Measurements from ENCODE around the gene MTFMT.
A peak's percentile ranks its signal among the peaks of the same experiment; 100 is the strongest.

The MTFMT gene

DNA sequence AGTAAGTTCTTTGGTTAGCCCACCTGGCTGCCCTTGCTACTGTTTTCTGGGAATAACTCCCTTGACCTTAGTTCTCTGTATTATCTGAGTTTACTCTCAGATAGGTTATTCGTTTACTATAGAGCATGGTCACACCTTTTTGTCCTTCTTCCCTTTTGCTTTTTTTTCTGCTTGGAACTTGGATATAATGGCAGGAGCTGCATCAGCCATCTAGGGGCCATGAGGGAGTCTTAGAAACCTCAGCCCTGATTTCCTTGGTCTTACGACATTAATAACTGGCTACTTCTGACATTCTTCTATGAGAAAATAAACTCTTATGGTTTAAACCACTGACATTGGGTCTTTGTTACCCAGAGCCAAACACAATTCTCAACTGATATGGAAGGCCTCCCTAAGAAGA is 12.3 kb upstream of the MTFMT start:
- Histone ChIP-seq H3K4me1 (ENCODE audit: control insufficient read depth in 5 of 5, insufficient read depth in 5 of 5, low read length in 5 of 5) (peaks cover 0 to 11% (median 0%) of the 10 kb centered on the region in 5 donors), H3K9me3 (ENCODE audit: control insufficient read depth in 5 of 5, low read length in 5 of 5) (no peaks in the 10 kb centered on the region), H3K27ac (ENCODE audit: low read depth, low read length) (no peak overlapping the region), H3K36me3 (ENCODE audit: control insufficient read depth in 5 of 5, insufficient read depth in 5 of 5, low read length in 5 of 5) (no peaks in the 10 kb centered on the region), H3K4me3 (ENCODE audit: low read depth in 1 of 5, low read length in 5 of 5) (no peak overlapping the region), H3K27me3 (ENCODE audit: control insufficient read depth in 5 of 5, insufficient read depth in 4 of 5, low read length in 5 of 5) (peaks cover 0 to 4% (median 0%) of the 10 kb centered on the region in 5 donors), H3K9ac (ENCODE audit: low read length in 5 of 5) (no peak overlapping the region)

DNA sequence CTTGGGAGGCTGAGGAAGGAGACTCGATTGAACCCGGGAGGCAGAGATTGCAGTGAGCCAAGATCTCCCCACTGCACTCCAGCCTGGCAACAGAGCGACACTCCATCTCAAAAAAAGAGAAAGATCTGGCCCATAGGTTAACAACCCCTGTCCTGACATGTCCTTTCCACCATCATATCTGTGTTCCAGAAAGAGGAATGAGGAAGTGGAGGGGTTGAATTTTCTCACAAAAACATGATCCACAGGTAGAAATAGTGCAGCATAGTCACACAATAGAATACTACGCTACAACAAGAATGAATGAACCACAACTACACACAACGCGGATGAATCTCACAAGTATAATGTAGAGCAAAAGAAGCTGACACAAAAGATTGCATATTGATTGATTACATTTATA is 11.0 kb upstream of the MTFMT start:
- peaks cover 0 to 4% (median 0%) of the 10 kb centered on the region in 5 donors for H3K27me3 ChIP-seq (ENCODE audit: control insufficient read depth in 5 of 5, insufficient read depth in 4 of 5, low read length in 5 of 5)
- no peak overlapping the region for H3K27ac ChIP-seq (ENCODE audit: low read depth, low read length)
- peaks cover 0 to 11% (median 0%) of the 10 kb centered on the region in 5 donors for H3K4me1 ChIP-seq (ENCODE audit: control insufficient read depth in 5 of 5, insufficient read depth in 5 of 5, low read length in 5 of 5)
- H3K36me3 ChIP-seq (ENCODE audit: control insufficient read depth in 5 of 5, insufficient read depth in 5 of 5, low read length in 5 of 5) = no peaks in the 10 kb centered on the region
- H3K4me3 ChIP-seq (ENCODE audit: low read depth in 1 of 5, low read length in 5 of 5) = no peak overlapping the region
- no peak overlapping the region for H3K9ac ChIP-seq (ENCODE audit: low read length in 5 of 5)
- H3K9me3 ChIP-seq (ENCODE audit: control insufficient read depth in 5 of 5, low read length in 5 of 5) = no peaks in the 10 kb centered on the region

DNA sequence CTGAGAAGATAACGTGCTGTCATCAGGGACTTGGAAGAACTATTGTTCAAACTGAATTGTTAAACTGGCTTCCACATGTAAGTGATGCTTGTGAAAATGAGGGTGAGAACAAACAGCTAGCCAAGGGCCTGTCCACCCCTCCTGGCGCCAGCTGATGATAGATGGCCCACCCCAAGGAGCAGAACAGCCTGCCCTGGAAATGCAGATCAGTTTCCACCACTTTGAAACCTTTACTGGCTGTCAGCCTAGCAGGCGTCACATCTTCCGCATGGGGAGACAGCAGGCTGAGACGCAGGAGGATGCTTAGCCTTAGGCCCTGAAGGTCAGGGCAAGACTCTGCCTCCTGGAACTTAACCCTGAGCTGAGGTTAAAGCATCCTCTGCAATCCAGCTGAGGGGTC is 9.4 kb upstream of the MTFMT start:
- H3K9me3 ChIP-seq (ENCODE audit: control insufficient read depth in 5 of 5, low read length in 5 of 5) = no peaks in the 10 kb centered on the region
- peaks cover 0 to 4% (median 0%) of the 10 kb centered on the region in 5 donors for H3K27me3 ChIP-seq (ENCODE audit: control insufficient read depth in 5 of 5, insufficient read depth in 4 of 5, low read length in 5 of 5)
- no peak overlapping the region for H3K27ac ChIP-seq (ENCODE audit: low read depth, low read length)
- H3K36me3 ChIP-seq (ENCODE audit: control insufficient read depth in 5 of 5, insufficient read depth in 5 of 5, low read length in 5 of 5) = no peaks in the 10 kb centered on the region
- no peak overlapping the region for H3K9ac ChIP-seq (ENCODE audit: low read length in 5 of 5)
- no peak overlapping the region for H3K4me3 ChIP-seq (ENCODE audit: low read depth in 1 of 5, low read length in 5 of 5)
- H3K4me1 ChIP-seq (ENCODE audit: control insufficient read depth in 5 of 5, insufficient read depth in 5 of 5, low read length in 5 of 5) = peaks cover 0 to 12% (median under 1%) of the 10 kb centered on the region in 5 donors

DNA sequence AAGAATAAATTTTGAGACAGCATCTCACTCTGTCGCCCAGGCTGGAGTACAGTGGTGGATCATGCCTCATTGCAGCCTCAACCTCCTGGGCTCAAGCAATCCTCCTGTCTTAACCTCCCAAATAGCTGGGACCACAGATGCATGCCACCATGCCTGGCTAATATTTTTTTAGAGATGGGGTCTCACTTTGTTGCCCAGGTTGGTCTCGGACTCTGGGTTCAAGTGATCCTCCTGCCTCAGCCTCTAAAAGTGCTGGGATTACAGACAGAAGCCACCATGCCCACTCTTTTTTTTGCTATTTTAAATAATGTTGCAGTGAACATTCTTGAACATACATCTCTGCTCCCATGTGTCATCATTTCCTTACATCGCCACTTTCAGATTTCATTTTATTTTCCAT is 9.0 kb upstream of the MTFMT start:
- peaks cover 0 to 14% (median 3%) of the 10 kb centered on the region in 5 donors for H3K4me1 ChIP-seq (ENCODE audit: control insufficient read depth in 5 of 5, insufficient read depth in 5 of 5, low read length in 5 of 5)
- H3K9ac ChIP-seq (ENCODE audit: low read length in 5 of 5) = no peak overlapping the region
- peaks cover 0 to 4% (median 0%) of the 10 kb centered on the region in 5 donors for H3K27me3 ChIP-seq (ENCODE audit: control insufficient read depth in 5 of 5, insufficient read depth in 4 of 5, low read length in 5 of 5)
- H3K4me3 ChIP-seq (ENCODE audit: low read depth in 1 of 5, low read length in 5 of 5) = no peak overlapping the region
- no peak overlapping the region for H3K27ac ChIP-seq (ENCODE audit: low read depth, low read length)
- no peaks in the 10 kb centered on the region for H3K9me3 ChIP-seq (ENCODE audit: control insufficient read depth in 5 of 5, low read length in 5 of 5)
- H3K36me3 ChIP-seq (ENCODE audit: control insufficient read depth in 5 of 5, insufficient read depth in 5 of 5, low read length in 5 of 5) = no peaks in the 10 kb centered on the region

DNA sequence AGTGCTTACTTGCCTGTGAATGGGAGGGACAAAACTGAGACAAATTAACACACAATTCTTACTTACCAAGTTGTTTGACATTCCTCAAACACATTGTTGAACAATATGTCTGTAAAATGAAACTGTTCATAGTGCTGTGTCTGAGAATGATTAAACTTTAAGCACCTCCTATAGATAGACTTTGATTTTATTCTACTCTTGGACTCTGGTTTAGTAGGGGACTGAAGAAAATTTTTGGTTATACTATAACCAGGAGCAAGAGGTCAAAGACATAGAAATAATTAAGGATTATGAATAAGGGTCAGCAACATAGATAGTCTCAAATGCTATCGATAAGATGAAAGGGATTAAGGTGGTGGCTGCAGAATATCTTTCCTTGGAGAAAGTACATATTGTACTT is 7.9 kb upstream of the MTFMT start:
- H3K4me3 ChIP-seq (ENCODE audit: low read depth in 1 of 5, low read length in 5 of 5) = no peak overlapping the region
- H3K4me1 ChIP-seq (ENCODE audit: control insufficient read depth in 5 of 5, insufficient read depth in 5 of 5, low read length in 5 of 5) = peaks cover 0 to 9% (median 3%) of the 10 kb centered on the region in 5 donors
- peaks cover 0 to 4% (median 0%) of the 10 kb centered on the region in 5 donors for H3K27me3 ChIP-seq (ENCODE audit: control insufficient read depth in 5 of 5, insufficient read depth in 4 of 5, low read length in 5 of 5)
- no peak overlapping the region for H3K27ac ChIP-seq (ENCODE audit: low read depth, low read length)
- no peak overlapping the region for H3K9ac ChIP-seq (ENCODE audit: low read length in 5 of 5)
- H3K9me3 ChIP-seq (ENCODE audit: control insufficient read depth in 5 of 5, low read length in 5 of 5) = no peaks in the 10 kb centered on the region
- no peaks in the 10 kb centered on the region for H3K36me3 ChIP-seq (ENCODE audit: control insufficient read depth in 5 of 5, insufficient read depth in 5 of 5, low read length in 5 of 5)

DNA sequence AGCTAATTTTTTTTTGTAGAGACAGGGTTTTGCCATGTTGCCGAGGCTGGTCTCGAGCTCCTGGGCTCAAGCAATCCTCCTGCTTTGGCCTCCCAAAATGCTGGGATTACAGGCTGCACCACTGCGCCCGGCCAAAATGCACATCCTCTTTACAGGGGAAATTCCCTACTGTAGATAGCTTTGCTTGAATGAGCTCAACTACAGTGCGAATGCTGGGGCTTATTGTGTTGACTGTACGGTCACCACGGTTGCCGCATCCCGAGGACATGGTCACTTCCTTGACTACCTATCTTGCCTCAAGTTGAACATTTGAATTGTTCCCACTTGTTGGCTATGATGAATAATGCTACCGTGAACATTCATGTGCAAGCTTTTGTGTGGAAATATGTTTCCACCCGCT is 5.3 kb upstream of the MTFMT start:
- Histone ChIP-seq H3K36me3 (ENCODE audit: control insufficient read depth in 5 of 5, insufficient read depth in 5 of 5, low read length in 5 of 5) (no peaks in the 10 kb centered on the region), H3K9me3 (ENCODE audit: control insufficient read depth in 5 of 5, low read length in 5 of 5) (no peaks in the 10 kb centered on the region)

DNA sequence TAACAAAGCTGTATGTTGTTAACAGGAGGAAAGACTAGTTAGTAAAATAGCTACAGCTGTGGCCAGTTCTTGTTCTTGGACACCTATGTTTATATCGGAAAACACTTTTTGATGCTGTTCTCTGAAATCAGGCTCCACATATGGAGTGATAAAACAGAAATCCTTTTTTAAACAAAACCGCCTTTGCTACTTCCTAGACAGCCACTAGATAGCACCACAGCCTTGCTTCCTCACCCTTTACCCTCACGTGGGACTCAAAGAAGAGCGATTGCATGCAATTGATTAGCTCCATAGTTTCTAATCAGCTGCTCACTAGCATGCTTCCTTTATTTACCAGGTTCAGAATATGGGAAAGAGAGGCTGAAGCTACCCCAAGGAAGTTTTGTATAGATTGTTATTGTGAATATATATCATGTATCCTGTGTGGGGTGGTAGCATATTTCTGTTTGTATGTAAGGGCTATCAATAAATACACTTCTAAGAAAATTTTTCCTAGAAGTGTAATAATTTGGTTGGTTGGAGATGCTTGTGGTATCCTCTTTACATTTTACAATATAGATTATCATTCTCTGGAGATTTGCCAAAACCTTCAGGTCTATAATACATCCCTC is 4.3 kb upstream of the MTFMT start:
- no peak overlapping the region for H3K4me3 ChIP-seq (ENCODE audit: low read depth in 1 of 5, low read length in 5 of 5)
- H3K9ac ChIP-seq (ENCODE audit: low read length in 5 of 5) = no peak overlapping the region
- no peaks in the 10 kb centered on the region for H3K9me3 ChIP-seq (ENCODE audit: control insufficient read depth in 5 of 5, low read length in 5 of 5)
- H3K36me3 ChIP-seq (ENCODE audit: control insufficient read depth in 5 of 5, insufficient read depth in 5 of 5, low read length in 5 of 5) = no peaks in the 10 kb centered on the region
- H3K4me1 ChIP-seq (ENCODE audit: control insufficient read depth in 5 of 5, insufficient read depth in 5 of 5, low read length in 5 of 5) = peaks cover 0 to 12% (median 9%) of the 10 kb centered on the region in 5 donors
- no peak overlapping the region for H3K27ac ChIP-seq (ENCODE audit: low read depth, low read length)
- H3K27me3 ChIP-seq (ENCODE audit: control insufficient read depth in 5 of 5, insufficient read depth in 4 of 5, low read length in 5 of 5) = peaks cover 0 to under 1% (median 0%) of the 10 kb centered on the region in 5 donors

More for the DNA sequence above, 5.3 kb upstream of the MTFMT start:
- Histone ChIP-seq H3K9ac (ENCODE audit: low read length in 5 of 5) (no peak overlapping the region), H3K4me1 (ENCODE audit: control insufficient read depth in 5 of 5, insufficient read depth in 5 of 5, low read length in 5 of 5) (peaks cover 0 to 9% (median 6%) of the 10 kb centered on the region in 5 donors), H3K27me3 (ENCODE audit: control insufficient read depth in 5 of 5, insufficient read depth in 4 of 5, low read length in 5 of 5) (peaks cover 0 to 4% (median 0%) of the 10 kb centered on the region in 5 donors), H3K27ac (ENCODE audit: low read depth, low read length) (no peak overlapping the region), H3K4me3 (ENCODE audit: low read depth in 1 of 5, low read length in 5 of 5) (no peak overlapping the region)

DNA sequence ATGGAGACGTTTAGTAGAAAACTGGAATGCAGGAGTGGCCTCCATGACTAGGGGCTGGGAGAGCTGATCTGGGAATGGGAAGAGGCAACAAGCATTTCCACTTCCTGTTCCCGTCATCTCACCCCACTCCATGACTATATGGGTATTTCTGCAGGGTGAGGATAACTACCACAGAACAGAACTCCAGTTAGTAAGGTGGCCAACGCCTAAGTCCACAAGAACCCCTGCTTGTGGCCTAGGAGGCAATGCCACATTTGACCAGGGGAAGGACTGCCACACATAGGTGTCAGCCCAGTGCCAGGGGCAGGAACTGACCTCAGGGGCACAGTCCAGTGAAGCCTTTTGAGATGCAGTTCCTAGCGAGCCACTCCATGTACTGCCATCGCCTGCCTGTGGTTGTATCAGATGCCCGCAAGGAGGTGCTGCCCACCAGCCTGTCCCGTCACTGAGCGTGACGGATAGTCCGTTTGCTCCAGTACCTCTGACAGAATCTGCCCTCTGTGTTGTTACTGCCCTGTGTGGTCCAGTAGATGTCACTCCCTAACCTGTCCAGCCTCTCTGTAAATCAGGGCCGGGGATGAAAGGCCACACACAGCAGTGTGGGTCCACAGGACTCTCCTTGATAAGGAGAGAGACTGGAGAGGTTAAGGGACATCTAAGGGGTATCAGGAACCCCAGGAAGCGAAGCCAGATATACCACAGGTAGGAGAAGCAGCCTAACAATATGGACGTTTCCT is 3.5 kb upstream of the MTFMT start:
- Histone ChIP-seq H3K4me3 (ENCODE audit: low read depth in 1 of 5, low read length in 5 of 5) (no peak overlapping the region), H3K27me3 (ENCODE audit: control insufficient read depth in 5 of 5, insufficient read depth in 4 of 5, low read length in 5 of 5) (no peaks in the 10 kb centered on the region), H3K27ac (ENCODE audit: low read depth, low read length) (no peak overlapping the region), H3K36me3 (ENCODE audit: control insufficient read depth in 5 of 5, insufficient read depth in 5 of 5, low read length in 5 of 5) (no peaks in the 10 kb centered on the region), H3K9ac (ENCODE audit: low read length in 5 of 5) (no peak overlapping the region), H3K9me3 (ENCODE audit: control insufficient read depth in 5 of 5, low read length in 5 of 5) (no peaks in the 10 kb centered on the region), H3K4me1 (ENCODE audit: control insufficient read depth in 5 of 5, insufficient read depth in 5 of 5, low read length in 5 of 5) (peaks cover 0 to 20% (median 17%) of the 10 kb centered on the region in 5 donors)

DNA sequence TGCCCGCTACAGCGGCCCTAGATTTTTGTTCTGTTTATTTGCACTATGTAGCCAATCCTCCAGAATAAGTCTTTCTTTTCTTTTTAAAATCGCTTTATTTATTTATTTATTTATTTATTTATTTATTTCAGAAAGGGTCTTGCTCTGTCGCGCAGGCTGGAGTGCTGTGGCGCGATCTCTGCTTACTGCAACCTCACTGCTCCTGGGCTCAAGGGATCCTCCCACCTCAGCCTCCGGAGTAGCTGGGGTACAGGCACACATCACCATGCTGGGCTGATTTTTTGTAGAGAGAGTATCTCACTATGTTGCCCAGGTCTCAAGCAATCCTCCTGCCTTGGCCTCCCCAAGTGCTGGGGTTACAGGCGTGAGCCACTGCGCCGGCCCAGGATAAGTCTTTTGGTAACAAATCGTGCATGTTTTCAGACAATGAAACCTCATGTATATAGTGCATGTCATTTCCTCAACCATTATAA is 333 bp upstream of the MTFMT start:
- no peak overlapping the region for H3K9ac ChIP-seq (ENCODE audit: low read length in 5 of 5)
- no peak overlapping the region for H3K27ac ChIP-seq (ENCODE audit: low read depth, low read length)

DNA sequence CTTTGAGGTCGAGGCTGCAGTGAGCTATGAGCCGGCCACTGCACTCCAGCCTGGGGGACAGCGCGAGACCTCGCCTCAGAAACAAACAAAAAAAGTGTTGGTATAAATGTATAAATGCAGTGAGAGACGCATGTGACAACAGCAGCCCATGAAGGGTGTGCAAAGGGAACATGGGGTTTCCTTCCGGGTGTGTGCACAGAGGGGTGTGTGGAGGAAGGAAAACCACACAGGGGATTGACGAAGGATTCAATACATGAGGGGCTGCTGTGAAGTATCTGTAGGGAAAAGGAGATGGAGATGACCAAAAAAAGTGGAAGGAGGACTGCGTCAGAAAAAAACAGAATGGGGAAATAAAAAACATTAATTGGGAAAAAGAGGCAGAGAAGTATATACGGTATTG is 1.1 kb downstream of the MTFMT start:
- peak overlapping the region; percentile 19 to 96 (median 92) for H3K9ac ChIP-seq (ENCODE audit: low read length in 5 of 5)
- no peak overlapping the region for H3K27ac ChIP-seq (ENCODE audit: low read depth, low read length)
- peaks cover 5 to 24% (median 22%) of the 10 kb centered on the region in 5 donors for H3K36me3 ChIP-seq (ENCODE audit: control insufficient read depth in 5 of 5, insufficient read depth in 5 of 5, low read length in 5 of 5)

More for the DNA sequence above, 333 bp upstream of the MTFMT start:
- Histone ChIP-seq H3K4me3 (ENCODE audit: low read depth in 1 of 5, low read length in 5 of 5) (peak overlapping the region in 3 of 5 donors; percentile 80 to 94 (median 87)), H3K4me1 (ENCODE audit: control insufficient read depth in 5 of 5, insufficient read depth in 5 of 5, low read length in 5 of 5) (peaks cover 0 to 27% (median 20%) of the 10 kb centered on the region in 5 donors), H3K27me3 (ENCODE audit: control insufficient read depth in 5 of 5, insufficient read depth in 4 of 5, low read length in 5 of 5) (no peaks in the 10 kb centered on the region), H3K36me3 (ENCODE audit: control insufficient read depth in 5 of 5, insufficient read depth in 5 of 5, low read length in 5 of 5) (peaks cover 5 to 15% (median 13%) of the 10 kb centered on the region in 5 donors), H3K9me3 (ENCODE audit: control insufficient read depth in 5 of 5, low read length in 5 of 5) (no peaks in the 10 kb centered on the region)

More for the DNA sequence above, 1.1 kb downstream of the MTFMT start:
- H3K27me3 ChIP-seq (ENCODE audit: control insufficient read depth in 5 of 5, insufficient read depth in 4 of 5, low read length in 5 of 5) = no peaks in the 10 kb centered on the region
- H3K4me1 ChIP-seq (ENCODE audit: control insufficient read depth in 5 of 5, insufficient read depth in 5 of 5, low read length in 5 of 5) = peaks cover 0 to 24% (median 18%) of the 10 kb centered on the region in 5 donors
- peak overlapping the region; percentile 80 to 94 (median 87) for H3K4me3 ChIP-seq (ENCODE audit: low read depth in 1 of 5, low read length in 5 of 5)
- no peaks in the 10 kb centered on the region for H3K9me3 ChIP-seq (ENCODE audit: control insufficient read depth in 5 of 5, low read length in 5 of 5)
